Activated gamma-delta T cell (primary cell): ENCODE results near the gene LEFTY1.
"Not testable (repeated sequence)": the region's sequence is repeated elsewhere in the genome, so short reads cannot be mapped to it uniquely, and the experiment has no call there.

Experiments
- DNase-seq: peaks from one replicate; lab custom pipeline; 2025; lab: John Stamatoyannopoulos, UW

Gene LEFTY1

GRCh38 chr1:225848030-225848955 is 40.7 kb downstream of the LEFTY1 start:
- DNase-seq: no peak

GRCh38 chr1:225847610-225848009 is 41.3 kb downstream of the LEFTY1 start:
- no peak for DNase-seq

GRCh38 chr1:225846331-225847310 is 42.3 kb downstream of the LEFTY1 start:
- no peak for DNase-seq

- no peak for DNase-seq
Measured at GRCh38 chr1:225845571-225846259, 43.2 kb downstream of the LEFTY1 start.

GRCh38 chr1:225845097-225845496 is 43.8 kb downstream of the LEFTY1 start:
- no peak for DNase-seq

- no peak for DNase-seq
Measured at GRCh38 chr1:225844236-225845061, 44.5 kb downstream of the LEFTY1 start.

GRCh38 chr1:225843426-225843795 is 45.5 kb downstream of the LEFTY1 start:
- DNase-seq: no peak

- no peak for DNase-seq
Measured at GRCh38 chr1:225842788-225843425, 46.0 kb downstream of the LEFTY1 start.

GRCh38 chr1:225842074-225842473 is 46.9 kb downstream of the LEFTY1 start:
- DNase-seq: no peak

GRCh38 chr1:225840713-225841112 is 48.2 kb downstream of the LEFTY1 start:
- DNase-seq: no peak

GRCh38 chr1:225840223-225840610 is 48.7 kb downstream of the LEFTY1 start:
- no peak for DNase-seq

GRCh38 chr1:225838793-225839192 is 50.2 kb downstream of the LEFTY1 start:
- DNase-seq: no peak

- not testable (repeated sequence) for DNase-seq
Measured at GRCh38 chr1:225836296-225836695, 52.6 kb downstream of the LEFTY1 start.
